Hypothalamus (tissue), 51 donors: ENCODE data around the gene DNMT1.
A peak's percentile ranks its signal among the peaks of the same experiment; 100 is the strongest.

Experiments used
- DNase-seq, 51 donors: peaks; one replicate each; lab custom pipeline; 2025; lab: John Stamatoyannopoulos, UW

Gene DNMT1

GRCh38 chr19:10104130-10104513, 90.6 kb downstream of the DNMT1 start:
- no peak for DNase-seq

- no peak for DNase-seq
These were observed 91.9 kb downstream of the DNMT1 start for GRCh38 chr19:10102787-10103236.

GRCh38 chr19:10100163-10100785, 94.5 kb downstream of the DNMT1 start:
- no peak for DNase-seq

GRCh38 chr19:10096615-10096963, 98.2 kb downstream of the DNMT1 start:
- DNase-seq: peak in 6 of 51 donors; percentile 38 to 66 (median 42)

GRCh38 chr19:10095948-10096614, 98.7 kb downstream of the DNMT1 start:
- DNase-seq: peak; percentile 35 to 91 (median 78)

- peak in 1 of 51 donors; percentile 52 for DNase-seq
These were observed 99.2 kb downstream of the DNMT1 start for GRCh38 chr19:10095622-10095947.

GRCh38 chr19:10093295-10094186, 101.2 kb downstream of the DNMT1 start:
- DNase-seq: no peak

GRCh38 chr19:10092648-10093294, 102.0 kb downstream of the DNMT1 start:
- DNase-seq: no peak

- no peak for DNase-seq
These were observed 102.7 kb downstream of the DNMT1 start for GRCh38 chr19:10091895-10092641.

- no peak for DNase-seq
These were observed 103.4 kb downstream of the DNMT1 start for GRCh38 chr19:10091370-10091687.

GRCh38 chr19:10089801-10090375, 104.9 kb downstream of the DNMT1 start:
- no peak for DNase-seq

GRCh38 chr19:10088949-10089554, 105.7 kb downstream of the DNMT1 start:
- DNase-seq: no peak

- no peak for DNase-seq
These were observed 107.3 kb downstream of the DNMT1 start for GRCh38 chr19:10087296-10088061.

- no peak for DNase-seq
These were observed 108.1 kb downstream of the DNMT1 start for GRCh38 chr19:10086591-10087192.

- peak in 43 of 51 donors; percentile 7 to 69 (median 38) for DNase-seq
These were observed 108.8 kb downstream of the DNMT1 start, which contains the start of gene SHFL for GRCh38 chr19:10085641-10086590. TSS of gene SHFL (plus strand) at chr19:10086317. CDS start at chr19:10086428, 111 bp downstream.

- DNase-seq: no peak
These were observed 110.0 kb downstream of the DNMT1 start for GRCh38 chr19:10084803-10085202.

- no peak for DNase-seq
These were observed 110.8 kb downstream of the DNMT1 start for GRCh38 chr19:10083911-10084310.
